Activated CD8-positive, alpha-beta memory T cell treated with anti-CD3 and anti-CD28 coated beads for 4 hours (primary cell): ENCODE measurements around the gene TFDP1.

ENCODE experiments used
- DNase-seq, 2 donors: peaks; one replicate each; pipeline ENCODE4 v3.0.0-alpha.2; 2020; ENCODE audit warnings: low read depth in 2 of 2

Gene TFDP1

DNA sequence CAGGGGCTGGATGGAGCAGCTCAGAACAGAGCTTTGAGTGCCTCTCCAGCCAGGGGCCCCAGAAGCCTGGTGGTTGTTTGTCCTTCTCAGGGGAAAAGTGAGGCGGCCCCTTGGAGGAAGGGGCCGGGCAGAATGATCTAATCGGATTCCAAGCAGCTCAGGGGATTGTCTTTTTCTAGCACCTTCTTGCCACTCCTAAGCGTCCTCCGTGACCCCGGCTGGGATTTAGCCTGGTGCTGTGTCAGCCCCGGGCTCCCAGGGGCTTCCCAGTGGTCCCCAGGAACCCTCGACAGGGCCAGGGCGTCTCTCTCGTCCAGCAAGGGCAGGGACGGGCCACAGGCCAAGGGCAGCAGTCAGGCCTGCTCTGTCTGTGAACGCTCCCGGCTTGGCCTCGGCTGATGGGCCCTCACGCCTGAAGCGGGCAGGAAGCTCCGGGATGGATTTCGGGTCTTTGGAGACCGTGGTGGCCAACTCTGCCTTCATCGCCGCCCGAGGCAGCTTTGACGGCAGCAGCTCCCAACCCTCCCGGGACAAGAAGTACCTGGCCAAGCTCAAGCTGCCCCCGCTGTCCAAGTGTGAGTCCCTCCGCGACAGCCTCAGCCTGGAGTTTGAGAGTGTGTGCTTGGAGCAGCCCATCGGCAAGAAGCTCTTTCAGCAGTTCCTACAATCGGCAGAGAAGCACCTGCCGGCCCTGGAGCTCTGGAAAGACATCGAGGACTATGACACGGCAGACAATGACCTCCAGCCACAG lies 82.6 kb downstream of the TFDP1 start, which contains the start of gene GRK1:
Gene GRK1, plus strand, starts transcription at position 269 of the 751 bp plus-strand sequence. Its CDS starts 168 bp downstream, at position 437.
- no peak for DNase-seq

DNA sequence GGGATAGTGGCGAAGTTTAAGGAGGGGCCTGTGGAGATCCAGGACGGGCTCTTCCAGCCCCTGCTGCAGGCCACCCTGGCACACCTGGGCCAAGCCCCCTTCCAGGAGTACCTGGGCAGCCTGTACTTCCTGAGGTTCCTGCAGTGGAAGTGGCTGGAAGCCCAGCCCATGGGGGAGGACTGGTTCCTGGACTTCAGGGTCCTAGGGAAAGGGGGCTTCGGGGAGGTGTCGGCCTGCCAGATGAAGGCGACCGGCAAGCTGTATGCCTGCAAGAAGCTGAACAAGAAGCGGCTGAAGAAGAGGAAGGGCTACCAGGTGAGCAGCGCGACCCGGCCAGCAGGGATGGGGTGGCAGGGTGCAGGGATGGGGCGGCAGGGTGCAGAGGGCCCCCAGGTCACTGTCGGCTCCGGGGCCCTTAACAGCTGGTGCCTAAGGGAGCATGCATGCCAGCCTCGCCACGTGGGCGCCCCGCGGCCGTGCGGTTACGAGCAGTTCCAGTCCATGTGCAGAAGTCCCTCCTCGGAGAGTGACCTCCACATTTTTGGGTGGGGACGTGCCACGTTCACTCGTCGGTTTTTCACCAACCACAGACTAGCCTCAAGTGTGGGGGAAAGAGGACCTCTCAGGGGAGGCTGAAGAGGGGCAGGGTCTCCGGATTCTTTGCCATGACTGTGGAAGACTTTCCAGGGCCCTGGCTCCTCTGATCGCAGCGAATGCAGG lies 83.4 kb downstream of the TFDP1 start:
- DNase-seq, result no peak

DNA sequence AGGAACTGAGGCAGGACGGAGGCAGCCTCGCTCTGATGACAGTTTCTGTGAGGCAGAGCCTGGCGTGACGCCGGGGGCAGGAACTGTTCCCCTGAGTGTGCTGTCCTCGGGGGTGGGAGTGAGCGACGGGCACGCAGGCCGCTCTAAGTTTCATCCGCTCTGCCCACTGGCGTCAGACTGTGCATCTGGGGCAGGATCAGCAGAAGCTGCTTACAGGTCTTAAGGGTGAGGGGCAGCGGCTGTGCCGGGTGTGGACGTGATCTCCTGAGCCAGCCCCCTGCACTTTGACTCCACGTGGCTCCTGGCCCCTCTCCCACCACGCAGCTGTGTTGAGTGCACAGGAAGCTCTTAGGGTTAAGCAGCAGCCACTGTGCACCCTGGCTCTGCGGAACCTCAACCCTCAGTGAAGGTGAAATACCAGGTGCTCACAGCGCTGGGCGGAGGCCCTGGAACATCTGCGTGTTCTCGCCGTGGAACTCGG lies 84.0 kb downstream of the TFDP1 start:
- DNase-seq, result no peak

DNA sequence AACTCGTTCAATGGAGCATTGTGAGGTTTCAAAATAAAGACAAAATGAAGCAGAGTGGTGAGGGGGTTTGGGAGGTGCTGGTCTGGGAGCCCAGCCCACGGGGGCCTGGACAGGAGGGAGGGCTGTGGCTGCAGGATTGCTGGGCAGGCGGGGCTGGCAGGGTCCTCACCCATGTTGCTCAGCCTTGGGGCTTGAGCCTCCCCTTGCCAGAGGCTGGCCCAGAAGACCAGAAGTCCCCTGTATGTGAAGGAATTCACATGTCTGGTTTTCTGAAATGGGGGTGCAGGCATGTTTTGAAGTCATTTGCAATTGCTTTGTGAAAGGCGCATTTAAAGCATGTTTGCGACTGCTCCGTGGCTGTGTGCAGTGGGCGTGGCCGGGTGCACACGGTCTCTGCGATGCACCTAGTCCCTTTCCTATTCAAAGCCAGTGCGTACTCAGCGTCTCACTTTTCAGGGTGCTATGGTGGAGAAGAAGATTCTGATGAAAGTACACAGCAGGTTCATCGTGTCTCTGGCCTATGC lies 84.7 kb downstream of the TFDP1 start:
- DNase-seq, result no peak

DNA sequence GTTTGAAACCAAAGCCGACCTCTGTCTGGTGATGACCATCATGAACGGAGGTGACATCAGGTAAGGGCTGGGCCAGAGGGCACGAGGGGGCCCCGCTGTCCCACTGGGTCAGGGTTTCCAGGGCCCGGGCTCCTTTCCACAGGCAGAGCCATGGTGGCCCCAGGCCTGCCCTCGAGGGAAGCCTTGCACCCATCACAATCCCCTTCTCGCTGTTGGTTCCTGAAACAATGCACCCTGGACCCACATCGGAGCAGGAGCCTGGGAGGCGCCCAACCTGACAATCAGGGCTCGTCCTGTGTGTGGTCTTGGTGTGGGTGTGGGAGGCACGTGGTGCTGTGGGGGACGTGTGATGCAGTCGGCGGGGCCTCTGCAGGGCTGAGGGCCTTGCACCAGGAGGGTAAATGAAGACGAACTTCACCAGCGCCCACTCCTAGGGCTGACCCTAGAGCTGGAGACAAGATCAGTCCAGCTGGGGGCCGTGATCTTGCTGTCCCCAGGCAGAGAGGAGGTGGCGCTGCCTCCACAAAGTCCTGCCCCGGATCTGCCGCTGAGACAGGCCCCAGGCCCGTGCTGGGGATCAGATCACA lies 85.3 kb downstream of the TFDP1 start:
- DNase-seq, result no peak

DNA sequence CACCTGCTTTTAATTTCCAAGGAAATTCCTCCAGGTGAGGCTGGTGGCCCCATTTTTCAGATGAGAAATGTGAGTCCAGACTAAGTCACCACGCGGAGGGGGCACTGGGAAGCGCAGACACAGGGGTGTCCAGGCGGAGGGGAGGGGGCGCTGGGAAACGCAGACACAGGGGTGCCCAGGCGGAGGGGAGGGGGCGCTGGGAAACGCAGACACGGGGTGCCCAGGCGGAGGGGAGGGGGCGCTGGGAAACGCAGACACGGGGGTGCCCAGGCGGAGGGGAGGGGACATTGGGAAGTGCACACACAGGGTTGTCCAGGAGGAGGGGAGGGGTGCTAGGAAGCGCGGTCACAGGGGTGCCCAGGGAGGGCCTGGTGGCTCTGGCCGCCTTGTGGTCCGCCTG lies 86.0 kb downstream of the TFDP1 start:
- DNase-seq, result no peak

DNA sequence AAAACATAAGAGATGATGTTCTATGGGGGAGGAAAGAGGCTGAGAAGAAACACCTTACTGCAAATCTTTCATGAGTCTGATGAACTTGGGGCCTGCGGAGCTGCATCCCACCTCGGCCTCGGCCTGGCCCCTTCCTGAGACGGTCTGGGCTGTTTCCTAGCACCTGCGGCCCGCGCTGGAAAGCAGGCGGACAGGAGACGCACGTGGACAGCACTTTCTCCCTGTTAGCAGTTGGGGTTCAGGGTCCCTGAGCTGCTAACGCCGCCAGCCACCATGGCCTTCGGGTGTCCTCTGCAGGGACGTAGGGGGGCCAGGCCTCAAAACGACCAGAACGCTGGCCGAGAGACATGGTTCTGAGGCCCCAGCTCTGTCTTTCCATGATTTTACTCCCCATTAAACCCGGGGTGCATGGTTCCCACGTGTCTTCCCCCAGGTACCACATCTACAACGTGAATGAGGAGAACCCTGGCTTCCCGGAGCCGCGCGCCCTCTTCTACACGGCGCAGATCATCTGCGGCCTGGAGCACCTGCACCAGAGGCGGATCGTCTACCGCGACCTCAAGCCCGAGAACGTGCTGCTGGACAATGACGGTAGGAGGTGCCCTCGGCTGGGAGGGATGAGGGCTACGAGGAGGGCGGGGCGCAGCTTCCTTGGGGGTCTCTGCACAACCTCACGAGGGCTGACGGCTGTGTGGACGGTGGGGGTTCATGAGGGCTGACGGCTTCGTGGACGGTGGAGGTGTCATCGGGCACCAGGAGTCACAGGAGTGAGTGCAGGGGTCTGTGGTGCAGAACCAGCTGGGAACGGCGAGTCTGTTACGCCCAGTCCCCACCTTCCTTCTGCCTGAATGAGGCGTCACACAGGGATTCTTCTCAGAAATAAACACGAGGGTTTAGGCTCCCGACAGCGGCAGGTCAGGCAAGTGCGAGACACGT lies 86.8 kb downstream of the TFDP1 start:
- no peak for DNase-seq

DNA sequence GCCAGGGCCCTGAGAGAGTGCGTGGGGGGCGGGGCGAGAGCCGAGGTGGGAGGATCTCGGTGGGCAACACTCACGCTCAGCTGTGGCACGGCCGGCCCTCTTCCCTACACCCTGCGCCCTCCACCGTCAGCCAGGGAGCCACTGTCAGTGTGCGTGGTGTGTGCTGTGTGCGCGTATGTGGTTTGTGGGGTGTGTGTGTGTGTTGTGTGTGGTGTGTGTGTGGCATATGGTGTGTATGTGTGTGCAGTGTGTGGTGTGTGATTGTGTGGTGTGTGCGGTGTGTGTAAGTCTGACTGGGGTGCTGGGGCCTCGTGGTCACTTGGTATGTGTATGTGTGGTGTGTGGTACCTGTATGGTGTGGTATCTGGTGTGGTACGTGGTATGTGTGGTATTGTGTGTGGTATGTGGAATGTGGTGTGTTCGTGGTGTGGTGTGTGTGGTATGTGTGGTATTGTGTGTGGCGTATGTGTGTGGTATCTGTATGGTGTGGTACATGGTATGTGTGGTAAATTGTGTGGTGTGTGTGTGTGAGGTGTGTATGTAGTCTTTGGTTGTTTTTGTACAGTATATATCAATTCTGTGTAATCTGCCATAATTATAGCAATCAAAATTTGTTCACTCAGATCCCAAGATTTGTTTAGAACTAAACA lies 87.6 kb downstream of the TFDP1 start:
- DNase-seq, result no peak
